NCI-H2107 treated with DMSO at 0.1 percent for 48 hours (cell line): ENCODE measurements around the gene BANF1.

Experiments used
- DNase-seq: peaks from one replicate; lab custom pipeline; 2025; ENCODE audit not compliant: unreplicated experiment; lab: John Stamatoyannopoulos, UW

The BANF1 gene

DNA sequence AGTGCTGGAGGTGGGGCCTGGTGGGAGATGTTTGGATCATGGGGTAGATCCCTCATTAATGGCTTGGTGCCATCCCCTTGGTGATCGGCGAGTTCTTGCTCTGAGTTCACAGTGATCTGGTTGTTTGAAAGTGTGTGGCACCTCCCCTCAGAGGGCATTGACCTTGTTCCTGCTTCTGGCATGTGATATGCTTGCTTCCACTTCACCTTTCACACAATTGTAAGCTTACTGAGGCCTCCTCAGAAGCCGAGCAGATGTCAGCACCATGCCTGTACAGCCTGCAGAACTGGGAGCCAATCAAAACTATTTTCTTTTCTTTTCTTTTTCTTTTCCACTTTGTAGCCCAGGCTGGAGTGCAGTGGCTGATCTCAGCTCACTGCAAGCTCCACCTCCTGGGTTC lies 35.0 kb downstream of the BANF1 start:
- DNase-seq: no peak

DNA sequence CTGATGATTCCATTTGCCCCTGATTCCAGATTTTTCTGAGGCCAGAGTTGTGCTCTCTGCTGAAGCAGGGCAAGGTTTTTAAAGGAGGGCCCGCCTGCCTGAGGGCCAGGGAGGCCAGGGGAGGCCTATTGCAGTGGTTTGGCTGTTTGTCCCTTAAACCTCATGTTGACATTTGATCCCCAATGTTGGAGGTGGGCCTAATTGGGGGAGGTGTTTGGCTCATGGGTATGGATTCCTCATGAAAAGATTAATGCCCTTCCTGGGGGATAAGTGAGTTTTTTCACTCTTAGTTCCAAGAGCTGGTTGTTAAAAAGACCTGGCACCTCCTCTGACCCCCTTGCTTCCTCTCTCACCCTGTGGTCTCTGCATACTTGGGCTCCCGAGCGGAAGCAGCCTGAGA lies 37.5 kb downstream of the BANF1 start:
- no peak for DNase-seq

DNA sequence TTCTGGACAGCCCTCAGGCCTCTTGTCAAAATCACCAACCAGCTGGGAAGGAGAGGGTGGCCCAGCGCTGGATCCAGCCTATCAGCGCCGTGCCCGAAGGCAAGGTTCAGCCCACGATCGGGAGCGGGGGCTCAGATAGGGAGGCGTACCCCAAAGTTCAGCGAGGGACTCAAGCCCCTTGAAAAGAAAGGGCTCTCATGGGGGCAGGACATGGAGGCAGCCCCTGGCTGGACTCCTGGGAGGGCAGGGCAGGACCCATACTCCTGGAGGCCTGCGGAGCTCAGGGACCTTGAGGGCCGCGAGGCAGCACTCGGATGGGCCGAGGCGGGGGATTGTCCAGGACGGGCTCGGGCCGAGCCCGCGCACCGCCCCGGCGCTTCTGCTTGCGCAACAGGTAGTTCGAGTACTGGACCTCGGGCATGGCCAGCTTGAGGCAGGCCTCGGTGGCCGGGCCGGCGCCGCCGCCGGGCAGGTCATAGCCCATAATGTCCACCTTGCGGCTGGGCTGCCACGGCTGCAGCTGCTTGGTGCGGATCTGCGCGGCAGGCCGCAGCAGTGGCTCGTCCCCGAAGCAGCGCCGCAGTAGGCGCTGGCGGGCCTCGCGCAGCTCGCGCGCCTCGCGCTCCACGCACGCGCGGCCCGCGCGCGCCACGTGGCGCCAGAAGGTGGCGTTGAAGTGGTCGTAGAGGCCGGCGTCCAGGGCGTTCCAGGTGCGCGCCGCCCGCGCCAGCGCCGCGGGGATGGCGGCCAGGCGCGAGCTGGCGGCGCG lies 40.1 kb downstream of the BANF1 start:
- no peak for DNase-seq

DNA sequence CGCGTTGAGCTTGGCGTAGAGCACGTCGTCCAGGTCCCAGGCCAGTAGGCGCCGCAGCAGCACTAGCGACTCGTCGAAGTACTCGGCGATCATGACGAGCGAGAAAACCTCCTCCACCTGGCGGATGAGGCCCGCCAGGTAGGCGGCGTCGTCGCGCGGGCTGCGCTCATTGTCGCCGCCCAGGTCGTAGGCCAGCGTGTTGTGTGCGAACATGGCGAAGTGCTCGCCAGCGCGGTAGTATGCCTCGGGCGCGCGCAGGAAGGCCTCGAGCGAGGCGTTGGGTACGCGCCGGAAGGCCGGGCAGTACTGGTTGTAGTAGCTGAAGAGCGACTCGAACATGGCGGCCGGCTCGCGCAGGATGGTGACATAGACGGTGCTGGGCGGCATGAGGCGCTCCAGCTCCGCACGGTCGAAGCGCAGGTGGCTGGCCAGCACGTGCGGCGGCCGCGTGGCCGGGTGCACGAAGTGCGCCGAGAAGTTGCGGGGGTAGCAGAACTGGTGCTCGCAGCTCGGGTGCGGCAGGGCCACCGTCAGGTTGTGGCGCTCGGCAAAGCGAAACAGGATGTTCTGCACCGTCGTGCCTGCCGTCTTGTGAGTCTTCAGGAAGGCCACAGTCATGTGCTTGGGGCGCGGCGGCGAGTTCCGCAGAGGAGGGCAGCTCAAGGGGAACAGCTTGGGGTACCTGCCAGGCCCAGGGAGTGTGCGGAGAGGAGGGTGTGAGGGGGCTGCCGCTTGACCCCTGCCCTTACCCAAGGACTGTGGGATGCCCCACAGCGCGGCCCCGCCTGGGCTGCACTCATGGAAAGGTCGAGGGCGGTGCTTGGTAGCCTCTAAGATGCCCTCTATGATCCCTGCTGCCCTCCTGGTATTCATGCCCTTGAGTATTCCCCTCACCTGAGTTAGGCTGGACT lies 40.9 kb downstream of the BANF1 start:
- DNase-seq: no peak

DNA sequence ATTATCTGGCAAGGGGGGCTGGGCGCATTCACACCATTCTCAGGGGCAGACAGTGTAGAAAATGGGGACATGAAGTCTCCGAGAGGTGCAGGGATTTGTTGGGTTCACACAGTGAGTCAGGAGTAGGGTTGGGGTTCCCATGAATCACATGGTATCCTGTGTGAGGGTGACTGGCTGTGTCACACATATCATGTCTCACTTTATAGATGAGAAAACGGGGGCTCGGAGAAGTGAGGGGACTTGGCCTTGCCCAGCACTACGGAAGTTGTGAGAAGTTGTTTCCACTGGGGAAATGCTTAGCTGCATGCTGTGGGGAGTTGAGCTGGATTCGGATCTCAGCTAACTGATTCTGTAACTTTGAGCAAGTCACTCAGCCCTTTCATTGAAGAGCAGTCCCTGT lies 42.5 kb downstream of the BANF1 start:
- DNase-seq: no peak

DNA sequence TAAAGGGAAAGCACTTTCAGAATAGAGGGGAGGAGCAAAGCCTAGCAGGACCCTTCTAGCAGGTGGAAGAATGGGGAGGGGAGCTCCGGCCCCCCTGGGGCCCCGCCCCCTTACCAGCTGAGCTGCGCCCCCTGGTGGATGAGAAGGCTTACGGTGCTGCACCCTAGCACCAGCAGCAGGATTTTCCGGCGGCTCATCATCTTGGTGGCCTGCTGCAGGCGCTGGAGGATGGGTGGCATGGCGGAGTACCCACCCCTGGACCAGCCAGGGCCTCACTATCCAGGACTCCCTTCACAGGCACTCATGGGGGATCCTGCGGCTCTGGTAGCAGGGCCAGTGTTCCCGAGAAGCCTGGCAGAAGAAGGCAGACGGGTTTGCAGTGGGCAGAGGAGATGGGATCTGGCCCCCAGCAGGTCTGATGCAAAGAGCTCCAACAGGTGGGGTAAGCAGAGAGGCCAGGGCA lies 42.9 kb downstream of the BANF1 start:
- peak; percentile 26 for DNase-seq

DNA sequence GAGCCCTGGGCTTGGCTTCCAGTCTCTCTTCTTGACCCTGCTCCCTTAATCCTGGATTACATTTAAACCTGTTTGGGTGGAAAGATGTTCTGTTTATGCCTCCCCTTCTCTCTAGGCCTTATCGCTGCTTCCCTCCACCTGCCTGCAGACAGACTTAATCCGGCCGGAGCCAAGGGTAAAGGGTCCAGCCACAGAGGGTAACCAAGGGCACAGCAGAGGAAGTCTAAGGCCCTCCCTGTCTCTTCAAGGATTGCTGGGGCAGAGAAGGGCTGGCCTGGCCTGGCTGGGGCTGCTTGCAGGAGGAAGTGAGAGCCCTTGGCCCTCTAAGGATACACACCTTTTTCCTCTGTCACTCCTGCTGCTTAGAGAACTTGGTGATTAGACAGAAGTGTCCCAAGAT lies 44.6 kb downstream of the BANF1 start:
- DNase-seq: no peak

DNA sequence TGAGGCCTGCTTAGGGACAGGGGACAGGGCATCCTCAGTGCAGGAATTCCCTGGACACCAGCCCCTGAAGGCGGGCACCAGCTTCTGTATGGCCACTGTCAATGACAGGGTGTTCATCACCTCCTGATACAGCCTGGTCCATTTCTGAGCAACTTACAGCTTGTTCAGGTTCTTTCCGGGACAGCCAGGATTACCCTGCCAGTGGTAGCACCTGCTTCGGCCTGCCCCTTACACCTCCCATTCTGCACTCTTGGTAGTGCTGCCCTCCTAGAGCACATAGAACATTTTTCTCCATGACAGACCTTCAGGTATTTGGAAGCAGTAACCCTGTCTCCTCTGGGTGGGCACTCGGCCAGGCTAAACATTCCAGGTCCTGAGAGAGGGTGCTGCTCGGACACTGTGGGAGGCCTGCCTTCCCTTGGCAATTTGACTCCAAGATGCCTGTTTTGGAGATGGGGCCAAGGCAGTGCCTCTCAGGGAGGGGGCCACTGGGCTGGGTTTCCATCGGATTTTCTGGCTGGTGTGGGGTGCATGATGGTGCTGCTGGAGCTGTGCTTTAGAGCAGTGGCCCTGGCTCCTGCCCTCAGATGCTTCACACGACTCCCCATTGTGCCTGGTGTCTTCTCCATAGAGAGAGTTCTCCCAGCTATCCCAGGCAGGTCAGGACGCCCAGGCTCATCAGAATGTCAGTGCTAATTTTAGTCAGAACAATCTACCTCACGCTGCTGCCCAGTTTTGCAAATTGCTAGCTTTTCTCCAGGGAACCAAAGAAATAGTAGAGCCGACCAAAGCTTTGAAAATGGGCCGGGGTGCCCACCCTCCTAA lies 45.5 kb downstream of the BANF1 start:
- DNase-seq: no peak

DNA sequence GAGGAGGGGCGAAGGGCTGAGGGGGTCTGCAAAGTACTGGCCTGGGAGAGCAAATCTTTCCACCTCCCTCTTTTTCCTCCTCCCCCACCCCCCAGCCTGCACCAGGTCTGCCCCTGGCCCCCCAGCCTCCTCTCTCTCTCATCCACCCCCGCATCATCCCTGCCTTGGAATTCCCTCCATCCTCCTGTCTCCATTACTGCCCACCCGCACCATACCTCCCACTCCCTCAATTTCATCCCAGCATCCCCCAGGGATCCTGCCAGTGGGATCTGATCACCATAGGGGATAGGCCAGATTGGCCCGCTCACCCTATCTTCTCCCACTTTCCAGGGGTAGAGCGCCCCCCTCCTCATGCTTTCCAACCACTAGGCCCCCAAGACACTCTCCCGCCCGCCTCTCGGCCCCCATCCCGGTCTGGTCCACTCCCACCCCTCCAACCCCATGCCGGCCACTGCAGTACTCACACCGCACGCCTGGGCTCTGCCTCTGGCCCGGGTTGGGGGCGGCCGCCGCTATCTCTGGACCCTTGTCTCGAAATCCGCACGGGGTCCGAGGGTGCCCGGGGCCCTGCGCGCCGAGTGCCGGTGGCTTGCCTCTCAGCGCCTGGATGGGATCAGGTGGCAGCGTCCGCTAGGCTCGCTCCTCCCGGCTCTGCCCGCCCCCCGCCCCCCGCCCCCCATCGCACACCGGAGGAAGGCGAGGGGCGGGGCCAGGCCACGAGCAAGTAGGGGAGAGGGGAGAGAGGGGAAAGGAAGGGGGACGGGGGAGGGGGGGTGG lies 46.4 kb downstream of the BANF1 start, which contains the start of gene GAL3ST3:
TSS of gene GAL3ST3 (minus strand) at position 615 of the 777 bp plus-strand sequence. CDS start 3,746 bp downstream, outside the sequence.
- DNase-seq: no peak

DNA sequence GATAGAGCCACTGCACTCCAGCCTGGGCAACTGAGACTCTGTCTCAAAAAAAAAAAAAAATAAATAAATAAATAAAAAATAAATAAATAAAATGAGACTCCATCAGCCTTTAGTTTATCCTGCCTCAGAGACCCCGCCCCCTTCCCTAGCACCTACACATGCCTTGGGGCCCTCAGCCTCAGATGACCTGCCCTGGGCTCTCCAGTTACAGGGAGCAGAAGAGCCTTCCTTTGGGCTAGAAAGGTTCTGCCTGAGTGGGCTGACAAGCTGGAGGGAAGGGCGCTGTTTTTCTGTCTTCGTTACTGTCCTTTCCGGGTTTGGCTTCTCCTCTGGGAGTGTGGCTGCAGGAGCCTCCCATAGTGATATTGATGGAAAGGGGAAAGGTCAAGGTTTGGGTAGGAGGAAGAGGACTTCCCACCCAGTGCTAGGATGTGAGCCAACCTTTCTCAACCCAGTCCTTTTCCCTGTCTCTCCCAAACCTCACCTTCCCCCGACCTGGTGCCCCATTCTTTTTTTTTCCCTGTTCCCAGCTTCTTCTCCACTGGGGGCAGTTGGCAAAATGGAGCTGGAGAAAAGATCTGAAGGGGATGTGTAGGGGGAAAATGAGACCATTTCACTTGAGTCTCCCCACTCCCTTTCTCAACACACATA lies 48.4 kb downstream of the BANF1 start:
- DNase-seq: peak; percentile 33

DNA sequence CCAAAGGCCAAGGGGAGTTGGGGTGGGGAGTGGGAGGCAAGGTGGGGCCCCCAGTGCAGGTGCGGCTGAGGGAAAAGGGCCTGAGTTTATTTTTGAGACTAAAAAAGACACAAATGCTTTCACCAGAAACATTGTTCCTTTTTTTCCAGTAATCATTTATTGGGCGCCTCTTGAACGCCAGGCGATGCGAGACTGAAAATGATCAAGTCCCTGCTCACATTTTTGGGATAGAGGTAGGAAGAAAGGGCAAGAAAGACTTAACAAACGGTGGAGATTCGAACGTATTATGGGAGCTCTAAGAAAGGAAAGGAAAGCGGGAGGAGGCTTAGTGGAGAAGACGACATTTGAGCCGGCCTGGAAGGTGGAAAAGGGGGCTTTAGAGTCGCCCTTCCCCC lies 49.1 kb downstream of the BANF1 start:
- no peak for DNase-seq

DNA sequence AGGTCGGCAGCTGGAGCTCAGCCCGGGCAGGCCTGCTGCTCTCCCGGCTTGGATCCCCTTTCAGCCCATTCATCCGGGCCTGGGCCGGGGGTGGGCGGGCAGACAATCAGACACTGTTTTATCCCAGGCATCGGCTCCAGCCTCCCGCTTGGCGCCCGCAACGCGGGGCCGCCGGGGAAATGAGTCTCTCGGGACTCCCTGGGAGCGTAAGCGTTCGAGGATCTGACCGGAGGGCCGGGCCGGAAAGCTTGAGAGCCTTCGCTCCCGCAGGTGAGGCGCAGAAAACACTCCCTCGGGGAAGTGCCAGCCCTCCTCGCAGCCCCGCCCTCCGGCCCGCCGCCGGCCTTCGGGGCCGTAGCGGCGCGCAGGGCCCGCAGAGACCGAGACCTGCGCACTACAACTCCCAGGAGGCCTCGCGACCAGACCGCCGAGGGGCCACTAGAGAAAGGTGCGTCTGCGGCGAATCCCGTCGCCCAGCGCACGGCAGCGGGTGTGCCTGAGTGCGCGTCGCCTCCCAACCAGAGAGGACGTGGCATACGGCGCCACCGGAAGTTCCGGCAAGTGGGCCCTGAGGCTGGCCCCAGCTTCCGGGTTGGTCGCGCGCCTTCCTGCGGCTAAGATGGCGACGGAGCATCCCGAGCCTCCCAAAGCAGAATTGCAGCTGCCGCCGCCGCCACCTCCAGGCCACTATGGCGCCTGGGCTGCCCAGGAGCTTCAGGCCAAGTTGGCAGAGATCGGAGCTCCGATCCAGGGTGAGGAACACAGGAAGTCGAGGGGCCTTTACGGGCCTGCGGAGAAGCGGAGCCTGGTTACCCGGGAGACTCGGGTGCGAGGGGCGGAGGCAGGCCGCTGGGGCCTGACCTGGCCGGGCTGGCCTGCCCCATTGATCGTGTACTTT lies 49.7 kb downstream of the BANF1 start, which contains the start of gene SF3B2:
TSS of gene SF3B2 (plus strand) at position 599 of the 898 bp plus-strand sequence. CDS start at position 620, 21 bp downstream.
- peak; percentile 93 for DNase-seq

DNA sequence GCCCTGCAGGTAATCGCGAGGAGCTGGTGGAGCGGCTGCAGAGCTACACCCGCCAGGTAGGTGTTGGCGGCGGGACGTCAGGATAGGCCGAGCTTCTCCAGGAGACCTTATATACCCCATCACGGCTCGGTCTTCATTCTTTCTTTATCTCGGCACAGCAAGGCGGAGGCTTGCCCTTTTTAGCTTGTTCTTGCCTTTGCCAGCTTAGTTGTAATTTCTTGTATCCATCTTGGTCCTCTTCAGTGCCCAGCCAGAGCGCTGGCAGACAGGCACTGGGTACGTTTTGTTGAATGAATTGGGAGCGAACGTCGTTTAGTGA lies 50.3 kb downstream of the BANF1 start:
- no peak for DNase-seq
